M059J (cell line): ENCODE measurements around the gene ZNF746. TPM values are rescaled to one million over a fixed set of nuclear protein-coding genes. Genes with fewer than 3 reads are reported as not detected.
"Not testable (repeated sequence)": the region's sequence is repeated elsewhere in the genome, so short reads cannot be mapped to it uniquely, and the experiment has no call there.

ENCODE experiments used
- DNase-seq: peaks from one replicate; pipeline ENCODE4 v3.0.0-alpha.2; 2012; ENCODE audit warnings: low read depth
- total RNA-seq: library from RNA; depleted of rRNA; stranded (reverse); fragments of >200 nt; shearing (Covaris generic); gene quantifications from 2 replicates; pipeline ENCODE4 v1.2.3, GENCODE V29; 2014

The ZNF746 gene
- total RNA-seq, 1 experiment from 2014 or later = 17.5 TPM

DNA sequence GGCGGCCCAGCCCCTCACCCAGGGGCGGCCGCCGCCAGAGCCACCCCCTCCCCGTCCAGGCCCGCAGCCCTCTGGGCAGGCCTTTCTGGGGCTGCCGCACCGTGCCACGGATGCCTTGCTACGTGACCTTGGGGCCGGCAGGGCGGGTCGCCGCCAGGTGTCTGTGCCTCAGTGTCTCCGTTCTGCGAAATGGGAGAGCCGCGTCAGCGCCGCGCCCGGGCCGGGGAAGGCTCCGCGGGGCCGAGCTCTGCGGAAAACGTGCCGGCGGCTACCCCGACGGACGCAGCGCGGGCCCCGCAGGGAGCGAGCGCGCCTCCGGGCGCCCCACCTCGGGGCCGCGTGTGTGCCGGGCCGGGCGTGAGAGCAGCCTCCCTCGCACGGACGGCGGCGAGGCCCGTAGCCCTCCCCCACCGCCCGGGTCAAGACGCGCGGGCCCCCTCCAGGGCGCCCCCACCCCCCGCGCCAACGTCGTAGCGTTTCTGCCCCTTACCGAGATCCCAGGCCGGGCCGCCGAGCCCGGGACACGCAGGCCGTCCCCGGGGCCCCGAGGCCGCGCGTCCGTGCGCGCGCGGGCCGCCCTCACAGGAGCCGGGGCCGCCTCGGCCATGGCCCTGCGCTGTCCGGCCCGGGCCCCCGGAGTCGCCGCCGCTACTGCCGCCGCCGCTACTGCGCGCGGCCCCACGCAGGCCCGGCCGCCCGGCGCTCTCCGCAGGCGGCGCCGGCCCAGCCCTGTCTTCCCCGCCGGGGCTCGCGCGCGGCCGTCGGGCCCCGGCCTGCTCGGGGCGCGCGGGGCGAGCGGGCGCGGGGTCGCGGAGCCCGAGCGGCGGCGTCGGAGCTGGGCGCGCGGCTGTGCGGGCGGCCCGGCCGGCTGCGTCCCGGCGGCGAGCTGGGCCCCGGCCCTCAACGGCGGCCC, 37.8 kb downstream of the ZNF746 start:
- peak; percentile 23 for DNase-seq

DNA sequence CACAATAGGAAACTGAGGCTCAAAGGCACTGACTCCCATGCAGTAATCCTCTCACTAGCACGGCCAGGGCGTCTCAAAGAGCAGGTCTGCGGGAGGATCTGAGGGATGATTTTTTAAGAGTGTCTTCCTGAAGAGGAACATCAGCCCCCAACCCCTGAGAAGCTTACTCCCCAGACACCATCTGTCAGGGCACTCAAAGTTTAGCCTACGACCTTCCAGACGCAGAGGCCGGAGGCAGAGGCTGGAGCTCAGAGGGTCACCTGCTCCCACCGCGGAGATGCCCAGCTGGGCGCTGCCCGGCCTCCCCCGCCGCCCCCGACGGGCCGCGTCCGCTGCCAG, 38.4 kb downstream of the ZNF746 start:
- no peak for DNase-seq

DNA sequence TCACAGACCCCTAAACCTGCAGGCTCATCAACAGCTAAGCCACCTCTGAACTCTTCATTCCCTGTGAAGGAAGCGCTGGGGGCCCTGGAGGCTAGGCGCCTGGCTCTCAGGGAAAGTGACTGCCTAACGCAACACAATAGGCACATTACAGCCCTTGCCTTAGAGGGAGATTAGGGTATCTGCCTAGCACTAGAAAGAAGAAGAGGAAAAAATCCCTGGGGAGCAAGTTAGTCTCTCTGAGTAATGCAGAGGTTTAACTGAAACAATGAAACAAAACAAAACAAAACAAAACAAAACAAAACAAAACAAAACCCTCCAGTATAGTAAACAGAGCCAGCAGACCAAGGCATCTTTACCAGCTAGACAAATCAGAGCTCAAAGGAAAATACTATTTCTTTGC, 39.4 kb downstream of the ZNF746 start:
- DNase-seq = no peak

DNA sequence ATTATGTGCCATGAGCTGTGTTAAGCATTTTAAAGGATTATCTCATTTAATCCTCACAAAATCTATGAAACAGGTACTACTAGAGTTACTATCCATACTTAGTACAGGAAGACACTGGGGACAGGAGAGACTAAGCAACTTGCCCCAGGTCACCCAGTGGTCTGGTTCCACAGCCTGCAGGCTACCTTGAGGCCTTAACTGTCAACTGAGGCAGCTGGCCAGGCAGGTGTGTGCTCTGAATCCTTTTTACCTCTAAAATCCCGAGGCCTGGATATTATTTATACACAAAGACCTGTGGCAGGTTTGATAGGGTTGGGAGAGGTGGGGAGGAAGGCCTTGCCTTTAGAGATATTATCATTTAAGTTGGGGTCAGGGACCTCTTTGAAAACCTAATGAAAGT, 39.8 kb downstream of the ZNF746 start:
- no peak for DNase-seq

DNA sequence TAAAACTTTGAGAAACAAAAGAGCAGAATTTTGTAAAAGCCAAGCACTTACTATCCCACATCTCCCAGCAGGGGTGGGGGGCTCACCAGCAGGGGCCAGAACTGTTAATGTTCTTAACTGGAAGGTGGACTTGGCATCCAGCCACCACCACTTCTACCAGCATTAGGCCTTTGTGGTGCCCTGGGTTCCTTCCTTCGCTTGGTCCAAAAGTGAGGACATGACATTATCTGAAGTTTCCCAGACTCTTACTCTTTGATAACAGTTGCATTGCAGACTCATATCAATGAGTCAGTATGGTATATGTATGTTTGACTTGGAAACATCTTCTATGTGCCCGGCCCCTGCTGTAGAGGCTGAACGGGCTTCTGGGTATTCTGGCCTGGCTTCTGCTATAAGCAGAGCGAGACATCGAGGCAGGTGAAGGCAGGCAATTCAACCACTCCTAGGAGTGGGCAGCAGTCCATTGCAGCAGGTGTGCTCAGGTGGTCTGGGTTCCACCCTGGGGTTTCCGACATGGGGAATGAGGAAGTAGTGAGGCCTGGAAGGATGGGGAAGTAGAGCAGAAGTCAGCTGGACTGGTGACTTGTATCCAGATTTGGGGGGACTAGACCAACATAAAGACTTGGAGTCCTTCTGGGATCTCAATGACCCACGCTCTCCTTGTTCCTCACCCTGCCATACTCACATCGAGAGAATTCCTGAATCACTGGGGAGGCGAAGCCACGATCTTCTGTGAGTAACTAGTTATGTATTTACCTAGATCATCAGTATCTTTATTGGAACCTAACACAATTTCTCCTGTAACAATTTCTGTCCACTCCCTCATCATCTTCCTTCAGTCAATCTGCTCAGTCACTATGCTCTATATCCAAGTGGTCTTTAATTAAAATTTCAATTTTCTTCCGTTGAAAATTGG, 40.8 kb downstream of the ZNF746 start:
- DNase-seq = peak; percentile 27

DNA sequence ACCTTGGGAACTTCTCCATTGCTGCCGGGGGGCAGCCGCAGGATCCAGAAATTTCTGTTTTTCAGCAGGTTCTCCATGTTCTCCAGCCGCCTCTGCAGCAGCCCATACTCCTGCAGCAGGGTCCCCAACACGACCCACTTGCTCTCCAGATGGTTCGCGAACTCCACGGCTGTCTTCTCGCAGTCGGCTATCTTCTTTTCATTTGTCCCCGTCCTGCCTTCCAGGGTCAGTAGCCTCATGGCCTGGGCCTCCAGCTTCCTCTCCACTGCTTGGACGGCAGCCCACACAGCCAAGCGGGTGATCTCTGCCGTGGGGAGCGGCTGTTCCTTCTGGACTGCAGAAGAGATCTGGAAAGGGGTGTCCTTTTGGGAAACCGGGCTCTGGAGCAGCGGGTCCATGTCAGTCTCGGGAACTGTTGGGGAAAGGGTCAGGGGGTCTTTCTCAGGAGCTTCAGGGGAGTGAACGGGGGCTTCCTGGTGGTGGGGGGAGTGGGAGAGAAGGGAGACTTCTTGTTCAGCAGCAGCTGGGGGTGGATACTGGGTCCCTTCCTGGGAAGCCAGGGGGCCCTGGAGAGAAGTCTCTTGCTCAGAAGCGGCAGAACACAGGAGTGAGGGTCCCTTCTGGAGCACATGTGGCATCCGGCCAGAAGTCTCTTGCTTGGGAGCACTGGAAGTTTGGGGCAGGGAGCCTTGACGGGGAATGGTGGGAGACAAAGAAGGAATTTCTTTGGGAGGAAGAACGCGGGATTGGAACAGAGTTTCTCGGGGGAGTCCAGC, 42.2 kb downstream of the ZNF746 start:
- no peak for DNase-seq

DNA sequence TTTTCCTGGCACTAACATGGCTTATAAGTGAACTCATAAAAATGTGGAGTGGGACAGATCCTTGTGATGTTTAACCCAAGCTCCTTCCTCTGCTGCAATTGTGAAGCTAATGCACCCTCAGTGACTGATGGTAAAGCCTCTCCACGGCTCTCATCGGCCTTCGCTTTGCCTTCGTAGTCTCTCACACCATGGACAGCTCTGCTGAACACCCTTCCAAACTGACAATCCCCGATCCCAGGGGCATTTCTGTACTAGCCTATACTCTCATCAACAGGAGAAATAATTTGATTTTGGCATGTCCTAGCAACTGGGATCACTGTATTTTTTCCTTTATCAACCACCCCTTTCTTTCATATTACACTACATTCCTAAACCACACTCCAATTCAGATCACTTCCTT, 42.9 kb downstream of the ZNF746 start:
- DNase-seq = no peak

DNA sequence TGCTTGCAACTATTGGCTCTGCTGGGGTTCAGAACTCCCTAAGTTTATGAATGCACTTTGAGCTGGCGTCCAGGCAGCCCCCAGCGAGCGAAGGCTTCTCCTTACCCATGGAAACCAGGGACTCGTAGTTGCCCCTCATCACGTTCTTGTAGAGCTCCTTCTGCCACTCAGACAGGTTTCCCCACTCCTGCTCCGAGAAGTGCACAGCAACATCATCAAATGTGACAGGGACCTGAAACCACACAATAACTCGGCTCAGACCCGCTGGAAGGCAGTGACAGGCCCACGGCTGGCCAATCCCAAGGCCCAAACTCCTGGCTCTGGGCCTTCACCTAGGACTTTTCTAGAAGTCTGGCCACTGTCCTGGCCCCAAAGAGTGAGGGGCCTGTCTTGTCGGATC, 43.6 kb downstream of the ZNF746 start:
- DNase-seq = no peak

DNA sequence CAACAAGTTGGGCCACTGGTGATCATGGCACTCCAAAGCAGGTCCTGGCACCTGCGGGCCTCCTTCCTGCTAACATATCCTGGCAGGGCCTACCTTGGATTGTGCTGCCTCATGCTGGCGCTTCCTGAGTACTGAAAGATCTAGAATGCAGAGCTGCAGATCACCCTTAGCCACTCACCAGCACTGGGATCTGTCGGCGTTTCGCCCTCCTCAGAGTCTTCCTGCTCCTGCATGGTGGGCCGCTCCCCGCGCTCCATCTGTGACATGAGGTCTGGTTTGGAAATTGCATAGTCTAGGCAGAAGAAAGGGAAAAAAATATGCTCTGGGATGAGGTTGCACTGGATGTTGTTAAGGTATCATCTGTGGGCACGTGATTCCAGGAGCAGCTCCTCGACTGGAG, 46.8 kb downstream of the ZNF746 start:
- no peak for DNase-seq

DNA sequence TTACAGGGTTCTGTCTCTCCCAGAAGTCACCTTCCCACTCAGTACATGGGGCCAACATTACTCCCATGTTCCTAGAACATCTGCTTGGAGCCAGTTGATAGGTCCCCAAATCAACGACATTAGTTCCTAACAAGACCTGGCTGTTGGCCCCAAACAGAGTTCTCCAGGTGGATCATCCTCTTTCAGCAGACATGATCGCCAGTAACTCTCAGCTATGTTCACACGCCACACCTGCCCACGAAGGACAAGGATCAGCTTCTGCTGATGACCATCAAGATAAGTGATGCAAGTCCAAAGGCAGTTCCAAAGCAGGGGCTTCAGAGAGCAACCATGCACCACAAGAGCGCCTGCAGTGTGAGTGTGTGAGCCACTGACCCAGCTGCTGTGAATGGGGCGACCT, 47.7 kb downstream of the ZNF746 start:
- no peak for DNase-seq

DNA sequence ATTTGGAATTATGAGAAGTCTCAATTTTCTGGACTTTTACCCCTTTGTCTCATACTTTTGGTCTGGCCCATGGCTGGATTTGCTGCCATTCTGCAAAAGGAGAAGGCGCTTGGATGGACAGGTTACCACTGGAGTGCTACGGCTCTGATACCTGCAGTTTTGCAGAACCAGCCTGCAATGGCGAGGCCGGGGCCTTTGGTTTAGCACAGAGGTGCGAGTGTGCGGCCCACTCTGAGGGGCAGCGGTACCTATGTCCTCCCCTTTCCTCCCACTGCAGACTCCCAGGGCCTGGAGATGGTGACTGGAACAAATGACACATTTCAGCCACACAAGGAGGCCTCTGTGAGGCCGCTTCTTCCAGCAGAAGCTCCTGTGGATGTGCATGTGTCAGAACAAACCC, 48.6 kb downstream of the ZNF746 start:
- no peak for DNase-seq

DNA sequence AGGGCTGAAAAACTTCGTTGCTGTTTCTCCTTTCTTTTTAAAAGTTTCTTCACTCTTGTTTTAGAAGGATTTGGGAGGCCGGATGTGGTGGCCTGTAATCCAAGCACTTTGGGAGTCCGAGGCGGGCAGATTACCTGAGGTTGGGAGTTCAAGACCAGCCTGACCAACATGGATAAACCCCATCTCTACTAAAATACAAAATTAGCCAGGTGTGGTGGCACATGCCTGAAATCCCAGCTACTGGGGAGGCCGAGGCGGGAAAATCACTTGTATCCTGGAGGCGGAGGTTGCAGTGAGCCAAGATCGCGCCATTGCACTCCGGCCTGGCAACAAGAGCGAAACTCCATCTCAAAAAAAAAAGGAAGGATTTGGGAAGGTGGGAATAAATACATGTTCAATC, 51.6 kb downstream of the ZNF746 start:
- not testable (repeated sequence) for DNase-seq

DNA sequence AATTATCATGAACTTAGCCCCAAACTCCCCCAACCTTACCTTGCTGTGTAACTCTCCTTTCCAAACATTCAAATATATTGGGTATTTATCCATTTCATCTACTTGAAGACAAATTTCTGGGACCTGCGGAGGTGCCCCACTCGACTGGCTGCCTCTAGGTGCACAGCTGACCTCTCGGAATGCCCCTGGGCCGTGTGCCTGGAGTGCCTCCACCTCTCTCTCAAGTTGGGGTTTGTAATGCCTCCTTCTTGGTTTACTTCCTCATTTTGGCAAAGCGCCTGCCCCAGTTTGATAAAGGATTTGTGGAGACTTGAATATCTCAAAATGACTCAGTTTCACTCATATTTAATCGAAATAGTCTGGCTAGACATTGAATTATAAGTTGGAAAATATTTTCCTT, 53.3 kb downstream of the ZNF746 start:
- no peak for DNase-seq

DNA sequence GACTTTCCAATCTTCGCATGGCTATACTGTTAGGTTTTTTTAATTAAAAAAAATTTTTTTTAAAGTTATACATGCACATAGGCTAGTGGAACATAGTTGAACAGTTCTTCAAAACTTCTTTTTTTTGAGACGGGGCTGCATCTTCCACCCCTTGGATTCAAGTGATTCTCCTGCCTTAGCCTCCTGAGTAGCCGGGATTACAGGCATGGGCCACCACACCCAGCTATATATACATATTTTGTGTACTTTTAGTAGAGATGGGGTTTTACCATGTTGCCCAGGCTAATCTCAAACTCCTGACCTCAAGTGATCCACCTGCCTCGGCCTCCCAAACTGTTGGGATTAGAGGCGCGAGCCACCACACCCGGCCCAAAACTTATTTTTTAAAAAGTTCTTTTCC, 54.1 kb downstream of the ZNF746 start:
- no peak for DNase-seq

DNA sequence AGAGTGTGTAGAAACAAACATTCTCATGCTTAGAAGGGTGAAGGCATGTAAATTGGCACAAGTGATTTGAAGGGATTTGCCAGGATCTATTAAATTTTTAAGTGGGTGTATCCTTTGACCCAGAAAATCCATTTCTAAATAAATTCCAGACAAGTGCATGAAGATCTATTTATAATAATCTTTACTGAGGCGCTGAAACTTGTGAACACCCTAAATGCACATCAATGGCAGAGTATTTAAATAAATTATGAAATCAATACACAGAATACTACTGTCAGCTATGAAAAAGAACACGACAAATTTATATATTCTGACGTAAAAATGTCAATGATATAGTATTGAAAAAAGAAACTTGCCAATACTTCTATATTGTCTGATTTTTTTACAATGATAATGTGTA, 54.7 kb downstream of the ZNF746 start:
- no peak for DNase-seq

DNA sequence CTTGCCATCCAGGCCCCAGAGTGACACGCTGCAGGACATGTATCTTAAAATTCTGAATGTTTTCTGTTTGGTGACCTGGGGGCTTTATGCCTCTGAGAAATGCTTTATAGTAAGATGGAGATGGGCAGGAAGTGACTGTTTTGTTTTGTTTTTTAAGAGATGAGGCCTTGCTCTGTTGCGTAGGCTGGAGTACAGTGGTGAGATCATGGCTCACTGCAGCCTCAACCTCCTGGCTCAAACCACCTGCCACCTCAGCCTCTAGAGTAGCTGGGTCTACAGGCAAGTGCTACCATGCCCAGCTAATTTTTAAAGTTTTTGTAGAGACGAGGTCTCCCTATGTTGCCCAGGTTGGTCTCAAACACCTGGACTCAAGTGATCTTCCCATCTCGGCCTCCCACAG, 57.4 kb downstream of the ZNF746 start:
- no peak for DNase-seq

DNA sequence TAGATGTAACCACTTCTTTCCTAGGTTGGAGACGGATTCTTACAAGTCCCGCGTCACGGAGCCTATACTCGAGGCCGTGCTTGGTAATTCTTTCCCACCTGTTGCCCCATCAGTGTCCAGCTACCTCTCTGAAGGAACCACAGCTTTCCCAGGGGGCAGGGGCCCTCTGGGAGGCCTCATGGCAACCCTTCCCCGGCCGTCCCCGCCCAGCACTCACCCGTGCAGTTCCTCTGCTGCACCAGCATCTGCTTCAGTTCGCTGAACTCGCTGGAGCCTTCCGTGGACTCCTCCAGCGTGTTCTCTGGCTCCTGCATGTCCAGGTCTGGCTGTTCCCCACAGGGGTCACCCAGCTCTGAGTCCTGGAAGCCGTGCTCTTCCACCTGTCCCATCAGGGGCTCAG, 61.3 kb downstream of the ZNF746 start:
- no peak for DNase-seq

DNA sequence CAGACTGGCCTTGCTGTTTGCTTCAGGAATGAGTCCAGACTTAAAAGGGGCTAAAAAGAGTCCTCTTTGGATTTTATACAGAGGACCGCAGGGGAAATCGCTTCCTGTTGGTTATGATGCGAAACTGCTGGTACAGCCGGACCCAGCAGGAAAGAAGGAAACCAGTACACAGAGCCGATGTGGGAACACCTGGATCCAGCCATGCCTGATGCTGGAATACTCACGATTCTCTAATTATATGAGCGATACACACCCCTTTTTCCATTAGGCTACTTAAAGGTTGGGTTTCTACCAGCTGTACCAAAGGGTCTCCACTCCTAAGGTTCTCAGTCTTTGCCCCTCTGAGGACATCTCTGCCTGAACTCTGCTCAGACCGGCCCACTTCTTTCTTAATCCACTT, 64.5 kb downstream of the ZNF746 start:
- no peak for DNase-seq

DNA sequence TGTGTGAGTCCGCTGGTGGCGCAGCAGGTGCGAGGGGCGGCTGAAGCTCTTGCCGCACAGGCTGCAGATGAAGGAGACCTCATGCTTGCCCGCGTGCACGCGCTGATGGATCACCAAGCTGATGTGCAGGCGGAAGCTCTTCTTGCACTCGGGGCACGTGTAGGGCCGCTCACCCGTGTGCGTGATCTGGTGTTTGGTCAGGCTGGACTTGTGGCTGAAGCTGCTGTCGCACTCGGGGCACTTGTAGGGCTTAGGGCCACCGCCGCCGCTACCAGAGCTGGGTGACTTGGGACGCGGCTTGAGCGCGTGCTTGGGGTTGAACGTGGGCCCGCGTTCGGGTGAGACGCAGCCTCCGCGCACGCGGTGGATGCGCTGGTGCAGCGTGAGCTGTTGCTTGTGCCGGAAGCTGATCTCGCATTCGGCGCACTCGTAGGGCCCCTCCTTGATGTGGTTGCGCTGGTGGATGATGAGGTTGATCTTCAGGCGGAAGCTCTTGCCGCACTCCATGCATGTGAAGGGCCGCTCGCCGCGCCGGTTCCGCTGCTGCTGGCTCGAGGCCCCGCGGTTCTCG, 65.4 kb downstream of the ZNF746 start:
- DNase-seq = no peak

DNA sequence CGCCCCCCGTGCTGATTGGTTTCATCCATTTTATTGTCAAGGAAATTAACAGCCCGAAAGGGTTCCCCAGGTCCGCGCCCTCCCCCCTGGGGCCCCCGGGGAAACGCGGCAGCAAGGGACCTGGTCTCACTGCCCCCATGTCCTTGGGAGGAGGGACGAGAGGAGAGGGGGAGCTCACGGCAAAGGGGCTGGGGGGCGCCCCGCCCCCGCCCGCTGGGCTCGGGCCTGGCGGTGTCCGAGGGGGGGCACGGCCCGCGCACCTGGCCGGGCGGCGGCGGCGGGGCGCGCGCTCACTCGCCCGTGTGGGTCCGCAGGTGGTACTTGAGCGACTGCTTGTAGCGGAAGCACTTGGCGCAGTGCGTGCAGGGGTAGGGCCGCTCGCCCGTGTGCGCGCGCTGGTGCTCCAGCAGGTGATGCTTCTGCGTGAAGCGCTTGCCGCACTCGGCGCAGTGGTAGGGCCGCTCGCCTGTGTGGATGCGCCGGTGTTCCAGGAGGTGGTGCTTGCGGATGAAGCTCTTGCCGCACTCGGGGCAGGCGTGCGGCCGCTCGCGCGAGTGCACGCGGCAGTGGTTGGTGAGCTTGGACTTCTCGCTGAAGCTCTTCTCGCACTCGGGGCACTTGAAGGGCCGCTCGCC, 66.0 kb downstream of the ZNF746 start:
- DNase-seq = no peak

DNA sequence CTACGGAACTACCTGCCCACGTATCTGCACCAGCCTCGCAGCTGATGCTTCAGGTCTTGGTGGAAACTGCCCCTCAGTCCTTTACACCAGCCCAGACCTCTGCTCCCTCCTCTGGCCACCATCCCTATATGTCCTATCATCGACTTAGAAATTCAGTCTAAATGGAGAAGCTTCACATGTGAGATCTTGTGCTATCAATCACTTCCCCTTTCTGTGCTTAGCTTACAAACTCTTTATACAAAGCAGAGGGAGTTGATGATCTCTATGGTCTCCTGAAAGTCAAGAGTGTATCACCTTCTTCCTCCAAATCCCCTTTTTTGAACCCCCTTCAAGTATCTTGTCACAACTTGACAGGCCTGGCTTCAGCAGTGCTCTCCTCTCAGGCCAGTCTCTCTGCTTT, 67.4 kb downstream of the ZNF746 start:
- no peak for DNase-seq
